GM19455 (cell line): ENCODE results near the gene JTB.

ENCODE experiments used
- ATAC-seq: cut with Tn5 transposase; IDR thresholded peaks from one replicate; pipeline ENCODE4 v1.9.1; 2021; ENCODE audit not compliant: unreplicated experiment

Gene JTB

DNA sequence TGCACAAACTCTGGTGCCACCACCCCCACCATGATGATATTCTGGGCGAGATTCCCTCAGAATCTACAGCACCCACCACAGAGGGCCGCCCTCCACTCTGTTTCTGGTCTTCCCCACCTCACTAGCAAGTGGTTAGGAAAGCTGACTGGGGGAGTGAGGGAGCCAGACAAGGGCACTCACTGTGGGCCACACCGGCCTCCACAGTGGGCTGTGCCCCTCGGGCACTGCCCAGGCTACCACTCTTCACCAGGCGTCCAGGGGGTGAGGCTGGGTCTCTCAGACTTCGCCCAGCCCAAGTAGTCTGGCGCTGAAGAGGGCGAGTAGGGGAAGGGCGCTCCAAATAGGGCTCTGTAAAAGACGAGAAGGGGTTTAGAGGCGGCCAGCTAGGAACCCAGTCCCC is 43.5 kb downstream of the JTB start:
- no peak for ATAC-seq

DNA sequence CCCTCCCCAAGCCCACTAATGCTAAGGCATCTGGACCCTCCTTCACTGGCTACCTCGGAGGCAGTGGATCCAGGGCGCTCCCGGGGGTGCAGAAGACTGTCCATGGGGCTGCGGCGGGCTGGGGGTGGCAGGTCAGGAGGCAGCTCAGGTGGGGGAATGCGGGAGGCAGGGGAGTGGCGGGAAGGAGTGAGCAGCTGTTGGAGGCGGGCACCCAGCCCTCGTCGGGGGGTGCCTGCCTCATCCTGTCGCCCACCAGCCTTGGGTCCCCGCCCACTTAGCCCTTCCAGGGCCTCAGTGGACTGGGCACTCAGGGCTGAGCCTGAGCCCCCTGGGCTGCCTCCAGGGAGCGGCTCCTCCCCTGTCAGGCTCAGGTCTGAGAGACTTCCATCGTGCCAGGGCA is 44.0 kb downstream of the JTB start:
- no peak for ATAC-seq

DNA sequence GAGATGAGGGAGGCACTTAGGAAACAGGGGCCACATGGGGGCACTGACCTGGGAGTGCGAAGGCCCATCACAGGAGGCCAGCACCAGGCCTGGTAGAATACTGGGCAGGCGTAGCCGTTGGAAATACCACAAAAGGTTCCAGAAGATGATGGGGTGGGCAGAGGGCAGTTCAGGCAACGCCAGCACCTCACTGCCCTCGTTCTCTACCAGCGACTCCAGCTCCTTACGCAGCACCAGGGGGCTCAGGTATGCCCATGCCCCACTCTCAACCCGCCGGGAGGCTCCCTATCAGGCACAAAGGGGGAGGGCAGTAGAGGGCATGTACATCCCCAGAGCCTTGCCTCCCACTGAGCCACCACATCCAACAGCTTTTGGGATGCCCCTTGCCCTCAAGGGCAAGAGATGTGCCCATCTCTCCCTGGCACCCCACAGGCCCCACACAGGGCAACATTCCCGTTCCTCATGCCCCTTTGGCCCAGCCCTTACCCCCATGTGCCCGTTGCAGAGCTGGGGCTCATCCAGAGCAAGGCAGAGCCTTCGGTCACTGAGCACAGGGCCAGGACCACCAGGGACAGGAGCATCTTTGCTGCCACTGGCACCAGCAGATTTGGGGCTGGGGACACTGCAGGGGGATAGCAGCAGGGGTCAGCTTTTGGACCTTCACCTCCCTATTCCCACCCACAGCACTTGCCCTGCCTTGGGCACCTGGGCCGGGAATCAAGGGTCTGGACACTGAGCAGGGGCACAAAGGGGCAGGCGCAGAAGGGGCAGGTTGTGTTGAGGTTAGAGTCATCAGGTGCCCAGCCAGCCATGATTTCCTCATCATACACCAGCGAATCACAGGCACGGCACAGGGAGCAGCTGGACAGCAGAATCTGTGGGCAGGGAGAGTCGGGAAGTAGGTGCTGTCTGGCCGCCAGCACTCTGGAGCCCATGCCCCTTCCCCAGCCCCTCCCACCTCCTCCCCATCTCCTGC is 45.0 kb downstream of the JTB start:
- no peak for ATAC-seq

DNA sequence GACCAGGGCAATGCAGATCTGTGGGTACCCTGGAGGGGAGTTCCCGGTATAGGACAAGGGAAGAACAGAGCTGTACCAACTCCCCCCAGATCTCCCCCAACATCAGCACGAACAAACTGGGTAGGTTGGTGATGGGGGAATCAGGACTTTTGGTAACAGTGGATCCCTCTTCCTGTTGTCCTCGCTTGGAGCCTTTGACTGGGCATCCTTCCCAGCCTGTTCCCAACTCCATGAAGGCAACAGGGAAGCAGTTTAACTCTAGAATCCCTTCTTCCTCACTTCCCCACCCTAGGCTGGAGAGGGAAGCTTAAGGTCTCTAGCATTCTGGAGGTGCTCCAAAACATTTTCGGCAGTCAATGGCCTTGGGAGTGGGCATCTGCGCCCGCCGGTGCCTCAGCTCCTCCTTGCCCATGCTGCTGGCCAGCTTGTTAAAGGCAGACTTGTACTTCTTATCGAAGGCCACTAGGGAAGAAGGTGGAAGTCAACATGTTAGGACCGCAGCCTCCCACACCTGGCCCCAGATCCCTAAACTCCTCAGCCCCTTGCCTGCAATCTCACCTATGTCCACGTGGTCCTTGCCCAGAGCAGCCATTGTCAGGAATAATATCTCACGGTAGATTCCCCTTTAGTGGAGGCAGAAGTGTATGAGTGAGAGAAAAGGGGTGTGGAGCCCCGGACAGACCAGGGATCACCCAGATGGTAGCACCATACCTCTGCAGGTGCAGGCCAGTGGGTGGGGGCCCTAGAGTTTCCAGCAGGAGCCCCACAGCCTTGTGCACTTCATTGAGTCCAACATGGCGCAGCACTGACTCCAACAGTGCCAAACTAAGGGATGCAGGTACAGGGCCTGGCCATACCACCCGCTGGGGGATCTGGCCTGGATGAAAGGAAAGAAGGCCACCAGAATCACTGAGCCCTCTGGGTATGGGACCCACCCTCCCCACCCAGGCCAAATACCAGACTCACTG is 47.2 kb downstream of the JTB start:
- ATAC-seq: no peak

DNA sequence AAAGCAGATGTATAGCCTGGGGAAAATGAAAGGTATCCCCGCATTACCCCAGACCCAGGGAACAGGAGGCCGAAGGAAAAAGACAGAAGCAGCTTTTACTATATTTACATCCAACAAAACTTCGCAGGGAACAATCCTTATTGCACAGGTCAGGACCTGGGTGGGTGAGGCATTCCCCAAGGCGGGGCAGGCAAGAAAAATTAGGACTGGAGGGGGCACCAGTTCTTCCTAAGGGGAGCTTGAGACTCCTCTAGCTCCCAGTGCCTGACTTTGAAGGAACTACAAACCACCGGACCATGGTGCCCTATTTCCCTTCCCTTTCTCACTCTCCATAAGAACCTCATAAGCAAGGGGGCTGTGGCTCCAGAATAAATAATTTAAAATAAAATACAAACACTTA is 48.0 kb downstream of the JTB start:
- ATAC-seq: no peak

DNA sequence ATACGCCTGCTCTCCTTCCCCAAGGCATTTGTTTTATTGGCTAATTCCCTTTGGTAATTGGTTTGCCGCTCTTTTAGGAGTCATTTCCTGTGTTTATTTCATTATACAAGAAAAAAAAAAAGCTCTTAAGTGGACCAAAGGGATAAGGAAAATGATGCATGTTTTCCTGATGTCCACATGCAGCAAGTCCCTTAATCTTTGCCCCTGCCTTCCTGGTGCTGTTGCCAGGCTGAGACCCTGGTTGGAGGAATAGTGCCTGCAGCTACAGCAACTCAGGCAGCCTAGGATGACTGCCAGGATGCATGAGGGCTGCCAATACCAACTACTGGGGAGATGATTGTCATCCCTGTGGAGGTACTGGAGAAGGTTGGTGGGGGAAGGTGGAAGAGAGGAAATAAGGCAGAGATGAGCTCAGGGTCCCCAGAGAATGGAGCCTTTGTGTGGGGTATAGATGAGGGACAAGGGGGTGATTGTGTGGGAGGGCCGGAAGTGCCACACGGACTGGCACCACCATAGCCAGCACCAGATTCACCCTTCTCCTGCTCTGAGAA is 48.6 kb downstream of the JTB start:
- ATAC-seq: no peak

DNA sequence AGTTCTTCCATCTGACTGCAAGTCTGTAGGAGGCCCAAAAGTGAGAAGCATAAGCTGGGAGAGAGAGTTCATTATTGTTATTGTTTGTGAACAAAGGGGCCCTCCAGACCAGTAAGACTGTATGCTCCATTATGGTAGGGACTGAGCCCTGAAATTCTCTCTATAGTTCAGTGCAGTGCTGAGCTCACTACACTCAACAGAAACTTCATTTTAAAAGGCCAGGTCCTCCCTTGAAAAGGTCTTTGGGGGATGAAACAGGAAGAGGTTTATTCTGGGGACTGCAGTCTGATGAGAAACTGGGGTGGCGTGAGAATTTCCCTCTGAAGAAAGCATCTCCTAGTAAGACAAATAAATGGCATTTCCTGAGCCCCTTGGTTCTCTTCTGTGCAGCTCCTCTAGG is 49.2 kb downstream of the JTB start:
- no peak for ATAC-seq

DNA sequence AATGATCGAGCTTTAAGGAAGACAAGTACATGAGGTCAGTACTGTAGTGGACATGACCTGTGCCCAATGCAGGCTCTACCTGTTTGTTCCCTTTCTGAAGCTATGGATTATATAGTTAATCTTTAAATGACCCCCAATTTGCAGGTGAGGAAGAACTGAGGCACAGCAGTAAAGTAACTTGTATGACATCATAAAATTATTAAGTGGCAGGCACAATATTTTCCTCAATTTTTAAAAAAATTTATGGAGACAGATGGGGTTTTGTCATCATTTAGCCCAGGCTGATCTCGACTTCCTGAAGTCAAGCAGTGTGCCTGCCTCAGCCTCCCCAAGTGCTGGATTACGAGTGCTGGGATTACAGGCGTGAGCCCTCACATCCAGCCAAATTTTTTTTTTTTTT is 51.1 kb downstream of the JTB start:
- no peak for ATAC-seq
